ENCODE data around the gene GPR34. TPM values are rescaled to one million over a fixed set of nuclear protein-coding genes. Genes with fewer than 3 reads are reported as not detected.
"Not testable (repeated sequence)": the region's sequence is repeated elsewhere in the genome, so short reads cannot be mapped to it uniquely, and the experiment has no call there.

The GPR34 gene
- 11.3 TPM for polyA plus RNA-seq (ENCODE audit: insufficient read length)

- DNase-seq: no peak
Observed at GRCh38 chrX:41688835-41689234, at the start of gene GPR34. Gene GPR34, plus strand, starts transcription at chrX:41688973. Its CDS starts 6,661 bp downstream, at chrX:41695634.

- not testable (repeated sequence) for DNase-seq
Observed at GRCh38 chrX:41646201-41646600, 42.6 kb upstream of the GPR34 start.

GRCh38 chrX:41653125-41653524, 35.6 kb upstream of the GPR34 start:
- no peak for DNase-seq

- no peak for DNase-seq
Observed at GRCh38 chrX:41655101-41655500, 33.7 kb upstream of the GPR34 start.

- DNase-seq: no peak
Observed at GRCh38 chrX:41655631-41656030, 33.1 kb upstream of the GPR34 start.

- DNase-seq: no peak
Observed at GRCh38 chrX:41661366-41662095, 27.2 kb upstream of the GPR34 start.

GRCh38 chrX:41664375-41664901, 24.3 kb upstream of the GPR34 start:
- DNase-seq: no peak

- DNase-seq: no peak
Observed at GRCh38 chrX:41664908-41665307, 23.9 kb upstream of the GPR34 start.

- peak; percentile 17 for DNase-seq
Observed at GRCh38 chrX:41665686-41666085, 23.1 kb upstream of the GPR34 start.

- DNase-seq: no peak
Observed at GRCh38 chrX:41666251-41666650, 22.5 kb upstream of the GPR34 start.

- no peak for DNase-seq
Observed at GRCh38 chrX:41667631-41668030, 21.1 kb upstream of the GPR34 start.

- DNase-seq: no peak
Observed at GRCh38 chrX:41670112-41670511, 18.7 kb upstream of the GPR34 start.

- no peak for DNase-seq
Observed at GRCh38 chrX:41671082-41671481, 17.7 kb upstream of the GPR34 start.

GRCh38 chrX:41672643-41673042, 16.1 kb upstream of the GPR34 start:
- DNase-seq: no peak

- not testable (repeated sequence) for DNase-seq
Observed at GRCh38 chrX:41676361-41676760, 12.4 kb upstream of the GPR34 start.

GRCh38 chrX:41677183-41678060, 11.4 kb upstream of the GPR34 start:
- no peak for DNase-seq

GRCh38 chrX:41684138-41684537, 4.6 kb upstream of the GPR34 start:
- DNase-seq: no peak

GRCh38 chrX:41684940-41685339, 3.8 kb upstream of the GPR34 start:
- DNase-seq: no peak

GRCh38 chrX:41686788-41687187, 2.0 kb upstream of the GPR34 start:
- DNase-seq: no peak

- no peak for DNase-seq
Observed at GRCh38 chrX:41688156-41688555, 617 bp upstream of the GPR34 start.

GRCh38 chrX:41689711-41690110, 938 bp downstream of the GPR34 start:
- DNase-seq: no peak

- DNase-seq: no peak
Observed at GRCh38 chrX:41692162-41692749, 3.5 kb downstream of the GPR34 start.

- no peak for DNase-seq
Observed at GRCh38 chrX:41693024-41693423, 4.3 kb downstream of the GPR34 start.

Measured in hindlimb muscle (tissue), 1 donor.